ENCODE measurements around the gene SOX21.
"Not testable (repeated sequence)": the region's sequence is repeated elsewhere in the genome, so short reads cannot be mapped to it uniquely, and the experiment has no call there.

Gene SOX21

DNA sequence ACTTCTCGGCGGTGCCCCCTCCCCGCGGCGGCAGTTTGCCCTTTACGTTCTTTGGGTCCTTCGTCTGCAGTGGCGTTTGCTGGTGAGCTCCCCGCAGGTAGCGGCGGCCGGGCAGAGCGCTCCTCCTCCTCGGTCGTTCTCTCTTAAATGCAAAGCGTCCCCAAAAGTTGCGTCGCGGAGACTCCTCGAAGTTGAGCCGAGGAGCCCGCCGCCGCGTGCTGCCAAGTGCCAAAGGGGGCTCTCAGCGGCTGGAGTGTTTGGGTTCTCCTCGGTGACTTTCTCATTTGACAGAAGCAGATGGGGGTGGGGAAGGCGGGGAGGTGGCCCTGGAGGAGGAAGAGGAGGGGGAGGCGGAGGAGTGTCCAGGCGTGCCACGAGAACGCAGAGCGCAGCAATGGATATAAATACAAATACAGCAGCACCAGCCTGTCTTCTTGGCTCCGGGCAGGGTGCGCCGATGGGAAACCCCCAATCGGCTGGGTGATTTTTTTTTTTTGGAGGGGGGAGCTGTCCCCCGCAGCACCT is at the start of gene SOX21:
Gene SOX21, minus strand, starts transcription at position 259 of the 525 bp plus-strand sequence. CDS start 496 bp downstream, outside the sequence.
- DNase-seq: no peak

DNA sequence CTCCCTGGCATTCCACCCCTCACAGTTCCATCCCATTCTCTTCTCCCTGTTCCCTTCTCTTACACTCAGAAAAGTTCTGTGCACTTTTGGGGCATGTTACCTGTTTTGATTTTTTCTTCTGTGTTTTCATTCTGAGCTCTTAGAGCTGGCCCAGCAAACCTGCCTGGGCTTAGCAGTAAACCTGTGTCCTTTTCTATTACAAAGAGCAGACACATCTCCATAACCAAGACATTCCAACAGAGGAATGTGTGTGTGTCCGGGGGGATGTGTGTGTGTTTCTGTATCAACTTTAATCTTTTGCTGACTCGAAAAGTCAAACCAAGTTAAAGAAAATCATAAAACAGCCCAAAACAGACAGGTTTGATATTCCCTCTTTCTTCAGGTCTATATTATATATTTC is 49.1 kb upstream of the SOX21 start:
- no peak for DNase-seq

DNA sequence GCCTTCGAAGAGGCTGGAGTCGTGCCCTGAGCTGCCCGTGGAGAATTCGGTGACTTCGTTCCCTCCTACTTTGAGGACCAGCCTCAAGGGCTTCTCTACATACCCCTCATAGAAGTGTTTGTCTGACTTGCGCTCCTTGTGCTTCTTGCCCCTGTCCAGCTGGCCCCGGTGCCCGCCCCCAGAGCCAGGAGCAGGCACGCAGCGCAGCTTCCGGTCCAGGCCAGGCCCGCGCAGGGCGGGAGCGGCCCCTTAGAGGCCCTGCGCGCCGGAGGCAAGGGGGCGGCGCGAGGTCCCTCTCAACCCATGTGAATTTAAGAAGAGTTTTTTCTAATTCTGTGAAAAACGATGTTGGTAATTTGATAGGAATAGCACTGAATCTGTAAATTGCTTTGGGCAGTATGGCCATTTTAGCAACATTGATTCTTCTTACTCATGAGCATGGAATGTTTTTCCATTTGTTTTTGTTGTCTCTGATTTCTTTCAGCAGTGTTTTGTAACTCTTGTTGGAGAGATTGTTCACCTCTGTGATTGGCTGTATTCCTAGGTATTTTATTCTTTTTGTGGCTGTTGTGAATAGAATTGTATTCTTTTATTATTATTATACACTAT is 46.9 kb upstream of the SOX21 start:
- no peak for DNase-seq

- no peak for DNase-seq
These were observed 46.2 kb upstream of the SOX21 start for GRCh38 chr13:94758436-94758960.

- no peak for DNase-seq
These were observed 41.0 kb upstream of the SOX21 start for GRCh38 chr13:94753327-94753726.

GRCh38 chr13:94749162-94749561 is 36.8 kb upstream of the SOX21 start:
- no peak for DNase-seq

DNA sequence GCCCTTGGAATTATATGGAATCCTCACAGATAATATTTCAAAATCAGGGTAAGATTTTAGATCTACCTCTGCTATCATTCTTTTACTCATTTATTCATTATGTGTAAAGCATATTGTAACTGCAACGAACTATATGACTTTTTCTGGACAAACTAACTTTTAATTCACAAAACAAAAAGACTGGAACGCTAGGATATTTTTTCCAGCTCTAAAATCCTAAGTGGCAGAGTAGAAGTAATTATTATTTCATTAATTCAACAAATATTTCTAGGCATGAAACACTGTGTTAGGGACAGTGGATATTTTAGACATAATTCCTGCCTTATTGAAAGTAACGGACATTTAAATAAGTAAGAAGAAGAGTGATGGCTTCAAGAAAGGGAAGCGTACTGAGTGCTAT is 26.9 kb upstream of the SOX21 start:
- no peak for DNase-seq

DNA sequence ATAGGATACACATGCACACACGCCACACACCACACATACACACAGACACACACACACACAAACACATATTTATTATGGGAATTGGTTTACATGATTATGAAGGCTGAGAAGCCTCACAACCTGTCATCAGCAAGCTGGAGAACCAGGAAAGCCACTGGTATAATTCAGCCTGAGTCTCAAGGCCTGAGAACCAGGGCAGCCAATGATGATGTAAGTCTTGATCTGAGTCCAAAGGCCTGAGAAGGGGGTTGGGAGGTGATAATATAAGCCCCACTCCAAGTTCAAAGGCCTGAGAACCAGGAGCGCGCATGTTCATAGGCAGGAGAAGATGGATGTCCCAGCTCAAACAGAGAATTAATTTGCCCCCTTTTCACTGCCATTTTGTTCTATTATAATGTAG is 18.7 kb upstream of the SOX21 start:
- no peak for DNase-seq

DNA sequence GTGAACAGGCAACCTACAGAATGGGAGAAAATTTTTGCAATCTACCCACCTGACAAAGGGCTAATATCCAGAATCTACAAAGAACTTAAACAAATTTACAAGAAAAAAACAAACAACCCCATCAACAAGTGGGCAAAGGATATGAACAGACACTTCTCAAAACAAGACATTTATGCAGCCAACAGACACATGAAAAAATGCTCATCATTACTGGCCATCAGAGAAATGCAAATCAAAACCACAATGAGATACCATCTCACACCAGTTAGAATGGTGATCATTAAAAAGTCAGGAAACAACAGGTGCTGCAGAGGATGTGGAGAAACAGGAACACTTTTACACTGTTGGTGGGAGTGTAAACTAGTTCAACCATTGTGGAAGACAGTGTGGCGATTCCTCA is 17.6 kb upstream of the SOX21 start:
- DNase-seq: not testable (repeated sequence)

GRCh38 chr13:94726425-94726824 is 14.1 kb upstream of the SOX21 start:
- DNase-seq: no peak

- DNase-seq: no peak
These were observed 10.4 kb upstream of the SOX21 start for GRCh38 chr13:94722609-94723345.

- DNase-seq: not testable (repeated sequence)
These were observed 6.4 kb upstream of the SOX21 start for GRCh38 chr13:94718697-94719096.

DNA sequence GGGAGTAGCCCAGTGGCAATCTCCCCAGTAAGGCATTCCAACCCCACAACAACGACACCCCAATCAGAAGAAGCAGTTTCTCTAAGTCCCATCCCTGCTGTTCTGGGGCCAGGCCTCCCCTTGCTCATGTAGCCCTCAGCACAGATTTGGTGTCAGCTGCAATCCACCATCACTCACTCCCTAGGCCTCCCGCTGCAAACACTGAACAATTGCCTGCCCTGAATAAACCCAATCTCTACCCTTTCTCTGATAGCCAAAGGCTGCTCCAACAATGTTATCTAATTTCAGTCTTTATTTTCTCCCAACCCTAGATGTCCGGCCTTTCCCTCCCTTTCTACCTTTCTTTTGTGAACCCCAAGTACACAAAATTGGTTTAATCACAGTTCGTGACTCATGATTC is 5.6 kb upstream of the SOX21 start:
- DNase-seq: no peak

DNA sequence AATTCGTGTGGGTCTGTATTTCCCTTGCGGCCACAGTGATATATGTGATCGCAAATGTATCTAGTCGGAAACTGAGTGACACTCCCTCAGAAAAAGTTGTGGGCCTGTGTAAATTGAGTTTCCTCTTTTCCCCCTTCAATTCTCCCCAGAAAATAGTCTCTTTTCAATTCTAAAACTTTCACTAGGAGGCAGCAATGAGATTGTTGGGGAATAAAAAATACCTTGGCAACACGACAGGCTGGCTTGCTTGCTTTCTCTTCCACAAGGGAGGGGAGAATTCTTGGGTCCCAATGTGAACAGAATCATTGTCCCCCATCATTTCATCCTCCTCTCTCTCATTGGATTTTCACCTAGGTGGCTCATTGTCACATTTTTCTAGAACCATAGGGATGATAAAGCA is 3.7 kb upstream of the SOX21 start:
- no peak for DNase-seq

GRCh38 chr13:94713561-94714182 is 1.3 kb upstream of the SOX21 start:
- no peak for DNase-seq

DNA sequence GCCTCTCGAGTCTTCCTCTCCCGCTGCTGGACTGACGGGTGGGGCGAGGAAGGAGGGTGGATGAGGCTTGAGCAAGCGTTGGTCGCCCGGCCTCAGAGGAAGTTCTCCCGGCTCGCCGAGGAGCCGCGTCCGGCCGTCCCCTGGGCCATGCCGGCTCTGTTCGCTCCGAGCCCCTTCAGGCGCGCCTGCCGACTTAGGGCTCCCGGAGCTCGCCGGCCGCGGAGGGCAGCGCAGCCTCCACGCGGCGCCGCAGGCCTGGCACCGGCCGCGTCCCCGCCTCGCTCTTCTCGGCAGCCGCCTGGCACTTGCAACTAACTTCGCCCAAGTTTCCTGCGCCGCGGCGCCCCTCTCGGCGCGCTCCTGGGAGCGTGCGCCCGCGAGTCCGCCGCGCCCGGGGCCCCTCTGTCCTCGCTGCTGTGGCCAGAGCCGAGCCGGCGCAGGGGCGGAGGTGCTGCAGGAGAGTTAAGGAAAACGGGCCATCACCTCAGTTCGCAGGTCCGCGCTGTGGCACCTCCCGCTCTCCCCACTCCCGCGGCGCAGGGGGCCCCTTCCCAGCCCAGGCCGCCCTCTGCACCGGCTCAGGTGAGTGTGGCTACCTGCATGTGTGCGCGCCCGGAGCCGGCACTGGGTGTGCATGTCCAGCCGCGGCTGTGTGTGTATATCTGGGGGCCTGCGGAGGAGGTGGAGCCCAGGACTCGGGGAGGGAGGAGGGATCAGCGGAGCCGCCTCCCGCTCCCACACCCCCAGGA is 641 bp upstream of the SOX21 start:
- no peak for DNase-seq

DNA sequence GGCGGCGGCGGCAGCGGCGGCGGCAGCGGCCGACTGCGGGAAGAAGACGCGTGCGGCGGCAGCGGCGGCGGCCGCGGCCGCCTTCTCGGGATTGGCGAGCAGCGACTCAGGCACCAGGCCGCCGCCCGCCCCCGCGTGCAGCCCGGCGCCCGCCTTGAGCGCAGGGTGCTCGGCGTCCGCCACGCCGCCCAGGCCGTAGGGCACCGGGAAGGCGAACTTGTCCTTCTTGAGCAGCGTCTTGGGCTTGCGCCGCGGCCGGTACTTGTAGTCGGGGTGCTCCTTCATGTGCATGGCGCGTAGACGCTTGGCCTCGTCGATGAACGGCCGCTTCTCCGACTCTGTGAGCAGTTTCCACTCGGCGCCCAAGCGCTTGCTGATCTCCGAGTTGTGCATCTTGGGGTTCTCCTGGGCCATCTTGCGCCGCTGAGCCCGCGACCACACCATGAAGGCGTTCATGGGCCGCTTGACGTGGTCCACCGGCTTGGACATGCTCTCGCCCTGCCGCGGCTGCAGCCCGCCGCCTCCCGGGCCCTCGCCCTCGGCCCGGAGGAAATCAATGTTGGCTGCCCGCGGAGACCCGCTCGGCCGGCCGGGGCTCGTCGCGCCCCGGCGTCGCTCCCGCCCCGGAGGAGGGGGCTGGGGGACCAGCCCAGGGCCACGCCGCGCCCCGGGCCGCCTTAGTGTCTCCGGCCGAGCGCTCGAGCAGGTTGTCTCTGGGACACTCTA is 621 bp downstream of the SOX21 start:
- DNase-seq: no peak

DNA sequence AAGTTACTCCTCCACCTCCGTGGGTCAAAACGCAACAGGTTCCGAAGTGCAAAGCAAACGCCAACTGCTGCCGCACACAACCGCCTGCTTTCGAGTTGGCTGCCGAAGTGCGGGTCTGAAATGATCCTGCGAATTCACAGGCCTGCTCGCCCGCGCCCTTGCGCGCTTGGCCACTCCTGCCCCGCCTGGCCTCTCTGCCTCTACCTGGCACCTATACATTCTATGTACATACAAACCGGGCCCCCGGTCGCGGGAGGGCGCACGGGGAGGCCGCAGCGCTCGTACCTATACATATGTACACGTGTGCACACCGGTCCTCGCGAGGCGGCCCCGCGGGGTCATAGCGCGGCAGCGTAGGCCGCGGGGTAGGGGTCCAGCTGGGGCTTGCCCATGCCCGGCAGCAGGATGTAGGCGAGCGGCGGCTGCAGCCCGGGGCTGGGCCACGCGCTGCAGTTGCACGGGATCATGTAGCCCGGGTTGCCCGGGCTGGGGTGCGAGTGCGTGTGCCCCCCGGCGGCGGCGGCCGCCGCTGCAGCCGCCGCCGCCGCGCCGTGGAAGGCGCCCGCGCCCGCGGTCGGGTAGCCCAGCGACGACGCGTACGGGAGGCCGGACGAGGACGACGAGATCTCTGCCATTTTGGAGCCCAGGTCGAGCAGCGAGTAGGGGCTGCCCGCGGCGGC is 1.3 kb downstream of the SOX21 start:
- DNase-seq: no peak

DNA sequence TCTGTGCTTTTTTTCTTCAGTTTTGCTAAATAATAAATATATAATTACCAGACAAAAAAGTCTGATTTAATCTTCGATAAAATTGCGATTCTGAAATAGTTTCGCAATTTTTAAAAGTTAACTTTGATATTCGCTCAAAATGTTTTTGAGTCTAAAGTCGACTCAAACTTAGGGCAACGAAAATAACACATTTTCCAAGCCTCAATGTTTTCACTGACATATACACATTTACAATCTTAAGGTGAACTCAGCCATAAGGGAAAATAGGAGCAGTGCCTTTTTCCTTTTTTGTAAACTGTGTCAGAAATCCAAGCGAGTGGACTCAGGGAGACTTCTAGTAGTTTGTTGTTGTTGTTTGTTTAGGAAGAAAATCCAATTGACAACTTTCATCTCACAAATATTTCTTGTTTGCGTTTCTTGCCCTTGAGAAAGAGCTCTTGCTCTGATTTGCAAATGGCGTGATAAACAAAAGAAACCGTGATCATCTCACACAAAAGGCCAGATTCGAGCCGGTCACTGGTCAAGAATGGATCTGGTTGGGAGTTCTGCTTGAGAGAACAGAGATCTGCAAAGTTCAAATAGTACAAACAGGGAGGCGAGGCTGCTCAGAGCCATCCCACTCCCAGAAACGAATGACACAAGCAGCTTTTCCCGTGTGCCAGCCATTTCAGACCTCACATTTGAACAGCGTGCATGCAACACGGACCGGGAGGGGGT is 2.1 kb downstream of the SOX21 start:
- DNase-seq: no peak

GRCh38 chr13:94709001-94709834 is 3.1 kb downstream of the SOX21 start:
- DNase-seq: no peak
